ENCODE measurements around the gene ADARB2.
"Not testable (repeated sequence)": the region's sequence is repeated elsewhere in the genome, so short reads cannot be mapped to it uniquely, and the experiment has no call there.

Gene ADARB2

GRCh38 chr10:1406967-1407945 lies 330.1 kb downstream of the ADARB2 start:
- Mint-ChIP-seq H3K27me3 (no peaks in the 10 kb centered on the region), H3K4me3 (no peak overlapping the region), H3K4me1 (no peaks in the 10 kb centered on the region), H3K36me3 (no peaks in the 10 kb centered on the region), H3K9me3 (no peaks in the 10 kb centered on the region), H3K27ac (no peak overlapping the region)

GRCh38 chr10:1406132-1406966 lies 331.0 kb downstream of the ADARB2 start:
- Mint-ChIP-seq H3K9me3 (no peaks in the 10 kb centered on the region), H3K27ac (no peak overlapping the region), H3K36me3 (no peaks in the 10 kb centered on the region), H3K4me1 (no peaks in the 10 kb centered on the region), H3K4me3 (no peak overlapping the region), H3K27me3 (no peaks in the 10 kb centered on the region)

- H3K4me1 Mint-ChIP-seq, result no peaks in the 10 kb centered on the region
- H3K27me3 Mint-ChIP-seq, result no peaks in the 10 kb centered on the region
- H3K9me3 Mint-ChIP-seq, result no peaks in the 10 kb centered on the region
- no peaks in the 10 kb centered on the region for H3K36me3 Mint-ChIP-seq
- no peak overlapping the region for H3K27ac Mint-ChIP-seq
- H3K4me3 Mint-ChIP-seq, result no peak overlapping the region
These were observed 332.7 kb downstream of the ADARB2 start for GRCh38 chr10:1404323-1405260.

GRCh38 chr10:1403508-1404322 lies 333.6 kb downstream of the ADARB2 start:
- H3K27ac Mint-ChIP-seq, result no peak overlapping the region
- H3K36me3 Mint-ChIP-seq, result no peaks in the 10 kb centered on the region
- H3K4me3 Mint-ChIP-seq, result no peak overlapping the region
- H3K27me3 Mint-ChIP-seq, result no peaks in the 10 kb centered on the region
- no peaks in the 10 kb centered on the region for H3K4me1 Mint-ChIP-seq
- no peaks in the 10 kb centered on the region for H3K9me3 Mint-ChIP-seq

DNA sequence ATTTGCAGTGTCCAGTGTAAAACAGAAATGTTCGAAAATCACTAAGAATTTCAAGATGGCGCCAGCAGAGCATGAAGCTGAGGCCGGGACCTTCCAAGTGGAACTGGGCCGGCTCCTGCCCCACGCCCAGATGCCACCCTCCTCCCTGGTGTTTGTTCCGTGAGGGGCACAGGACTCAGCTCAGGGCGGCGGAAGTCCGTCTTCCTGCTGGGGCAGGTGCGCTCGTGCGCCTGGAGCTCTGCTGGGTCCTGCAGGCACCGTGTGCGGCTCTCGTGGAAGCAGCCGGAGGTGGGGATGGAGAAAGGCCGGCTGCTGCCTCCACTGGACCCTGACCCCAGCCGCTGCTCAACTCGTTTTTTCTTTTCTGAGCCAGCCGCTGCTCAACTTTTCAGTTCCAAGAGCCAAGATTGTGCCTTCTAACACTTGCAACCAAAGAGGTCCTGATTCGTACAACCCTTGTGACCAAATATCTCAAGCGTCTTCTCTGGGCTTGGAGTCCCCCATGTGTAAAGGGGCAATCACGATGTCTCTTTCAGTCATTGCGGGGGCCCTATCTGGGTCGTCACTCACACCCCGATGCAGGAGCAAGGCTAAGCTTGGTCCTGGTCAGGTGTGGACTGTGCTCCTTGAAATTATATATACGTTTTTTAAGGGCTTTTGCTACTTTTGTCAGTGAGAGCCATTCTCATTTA lies 334.4 kb downstream of the ADARB2 start:
- no peaks in the 10 kb centered on the region for H3K9me3 Mint-ChIP-seq

GRCh38 chr10:1402016-1402770 lies 335.1 kb downstream of the ADARB2 start:
- Mint-ChIP-seq H3K36me3 (no peaks in the 10 kb centered on the region), H3K9me3 (no peaks in the 10 kb centered on the region), H3K27me3 (no peaks in the 10 kb centered on the region), H3K27ac (no peak overlapping the region), H3K4me3 (no peak overlapping the region), H3K4me1 (no peaks in the 10 kb centered on the region)

More for the DNA sequence above, 334.4 kb downstream of the ADARB2 start:
- Mint-ChIP-seq H3K27me3 (no peaks in the 10 kb centered on the region), H3K27ac (no peak overlapping the region), H3K4me3 (no peak overlapping the region), H3K36me3 (no peaks in the 10 kb centered on the region), H3K4me1 (no peaks in the 10 kb centered on the region)

DNA sequence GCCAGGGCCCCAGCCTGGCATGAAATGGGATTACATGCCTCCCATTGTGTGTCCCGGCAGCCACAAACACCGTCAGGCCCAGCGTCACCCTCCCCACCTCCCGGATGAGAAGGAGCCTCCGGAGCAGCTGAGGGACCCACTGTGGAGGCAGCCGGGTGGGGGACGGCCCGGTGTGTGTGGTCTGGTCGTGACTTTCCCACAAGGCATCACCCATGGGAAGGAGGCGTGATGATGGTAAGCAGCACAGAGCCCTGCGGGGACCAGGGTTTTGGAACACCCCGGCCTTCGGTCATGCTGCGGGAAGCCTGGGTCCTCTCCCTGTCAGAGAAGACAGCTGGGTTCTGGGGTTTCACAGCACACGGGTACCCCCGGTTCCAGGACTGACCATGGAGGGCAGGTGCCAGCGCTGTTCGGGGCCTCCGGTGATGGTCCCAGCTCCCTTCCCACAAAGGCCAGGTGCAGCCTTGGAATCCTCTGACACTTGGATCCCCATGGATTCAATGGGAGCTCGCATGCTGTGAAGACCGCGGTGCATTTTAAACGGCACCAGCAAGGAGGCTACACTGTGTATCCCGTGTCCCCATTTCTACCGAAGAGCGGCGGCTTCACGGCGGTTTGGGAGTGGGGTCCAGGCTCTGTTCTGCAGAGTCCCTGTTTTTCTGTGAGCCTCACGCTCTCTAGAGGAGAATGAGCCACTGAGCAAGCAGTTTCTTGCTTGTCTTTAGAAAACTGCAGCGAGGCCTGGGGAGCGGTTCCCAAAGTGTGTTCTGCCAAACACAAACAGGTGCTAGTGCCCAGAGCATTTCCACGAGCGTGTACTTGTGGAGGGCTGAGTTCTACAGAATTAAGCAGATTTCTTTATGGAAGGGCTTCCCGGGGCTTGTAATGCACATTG lies 336.0 kb downstream of the ADARB2 start:
- Mint-ChIP-seq H3K4me1 (no peaks in the 10 kb centered on the region), H3K27me3 (no peaks in the 10 kb centered on the region), H3K9me3 (no peaks in the 10 kb centered on the region), H3K4me3 (no peak overlapping the region), H3K36me3 (no peaks in the 10 kb centered on the region), H3K27ac (no peak overlapping the region)

DNA sequence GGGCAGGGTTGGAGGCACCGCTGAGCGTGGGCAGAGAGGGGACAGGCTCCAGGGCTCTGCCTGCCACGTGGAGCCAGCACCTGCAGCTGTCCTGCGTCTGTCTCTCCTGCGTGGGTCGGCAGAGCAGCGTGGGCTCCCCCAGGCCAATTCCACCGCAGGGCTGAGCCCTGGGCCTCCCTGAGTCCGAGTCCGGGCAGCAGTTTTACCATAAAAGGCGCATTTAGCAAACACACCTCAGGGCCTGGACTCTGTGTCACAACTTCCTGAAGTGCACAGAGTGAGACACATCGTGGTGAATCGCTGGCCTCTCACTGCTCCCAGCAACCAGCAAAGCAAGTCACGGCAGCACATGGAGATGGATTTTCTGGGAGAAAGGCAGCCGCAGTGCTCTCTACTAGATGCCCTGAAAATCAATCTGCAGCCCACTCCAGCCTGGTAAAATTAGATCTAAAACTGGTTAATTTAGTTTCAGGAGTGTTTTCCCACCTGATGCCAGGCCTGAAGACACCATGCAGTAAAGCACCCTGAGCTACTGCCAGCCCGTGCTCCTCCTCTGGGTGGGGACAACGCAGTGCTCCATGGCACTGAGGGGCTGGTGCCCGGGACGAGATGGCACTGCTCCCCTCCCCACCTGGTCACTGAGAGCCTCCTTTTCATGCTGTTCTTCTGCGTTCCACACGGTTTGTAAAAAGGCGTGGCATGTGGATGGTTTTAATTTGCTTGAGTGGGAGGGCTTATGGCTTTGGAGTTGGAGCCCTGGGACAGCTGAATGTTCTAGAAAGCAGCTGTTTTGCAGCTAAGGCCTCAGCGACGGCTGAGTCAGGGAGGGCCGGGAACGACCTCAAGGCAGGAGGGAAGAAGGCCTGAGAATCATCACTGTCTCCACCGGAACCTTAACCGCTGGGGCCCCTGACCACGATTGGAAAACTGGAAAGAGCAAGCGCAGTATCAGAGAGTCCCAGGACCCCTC lies 336.9 kb downstream of the ADARB2 start:
- H3K9me3 Mint-ChIP-seq, result no peaks in the 10 kb centered on the region
- no peaks in the 10 kb centered on the region for H3K27me3 Mint-ChIP-seq
- H3K4me1 Mint-ChIP-seq, result no peaks in the 10 kb centered on the region
- H3K36me3 Mint-ChIP-seq, result no peaks in the 10 kb centered on the region
- H3K4me3 Mint-ChIP-seq, result no peak overlapping the region
- no peak overlapping the region for H3K27ac Mint-ChIP-seq

DNA sequence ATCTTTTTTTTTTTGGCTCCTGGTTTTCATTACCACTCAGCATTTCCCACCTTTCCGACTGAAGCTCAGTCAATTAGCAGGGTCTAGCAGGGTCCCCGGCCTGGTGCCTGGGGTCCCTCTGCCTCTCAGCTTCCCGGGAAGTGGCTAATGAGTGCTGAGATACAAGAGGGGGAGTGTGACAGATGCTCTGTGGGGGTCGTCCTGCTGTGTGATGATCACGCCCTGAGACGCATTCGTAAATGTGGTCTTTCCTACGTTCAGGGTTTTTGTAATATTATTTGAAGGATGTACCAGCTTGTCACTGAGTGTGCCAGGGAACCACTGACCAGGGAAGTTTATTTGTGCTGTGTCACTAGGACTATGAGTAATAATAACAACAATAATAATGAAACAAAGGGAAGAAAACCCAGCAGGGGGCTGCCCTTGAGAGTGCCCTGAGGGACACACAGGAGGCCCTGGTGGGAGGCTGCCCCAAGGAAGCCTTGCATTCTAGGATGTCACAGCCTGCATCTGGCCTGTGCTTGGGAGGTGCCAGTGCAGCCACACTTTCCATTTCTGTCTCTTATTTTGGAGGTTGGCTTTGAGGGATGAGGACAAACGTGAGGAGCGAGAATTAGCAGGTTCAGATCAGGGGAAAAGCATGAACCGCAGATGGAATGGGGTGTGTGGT lies 337.8 kb downstream of the ADARB2 start:
- H3K27ac Mint-ChIP-seq, result no peak overlapping the region
- no peaks in the 10 kb centered on the region for H3K4me1 Mint-ChIP-seq
- H3K27me3 Mint-ChIP-seq, result no peaks in the 10 kb centered on the region
- H3K4me3 Mint-ChIP-seq, result no peak overlapping the region
- H3K36me3 Mint-ChIP-seq, result no peaks in the 10 kb centered on the region
- no peaks in the 10 kb centered on the region for H3K9me3 Mint-ChIP-seq

GRCh38 chr10:1398626-1399410 lies 338.5 kb downstream of the ADARB2 start:
- H3K27me3 Mint-ChIP-seq, result no peaks in the 10 kb centered on the region
- no peaks in the 10 kb centered on the region for H3K4me1 Mint-ChIP-seq
- no peaks in the 10 kb centered on the region for H3K9me3 Mint-ChIP-seq
- no peaks in the 10 kb centered on the region for H3K36me3 Mint-ChIP-seq
- H3K27ac Mint-ChIP-seq, result no peak overlapping the region
- H3K4me3 Mint-ChIP-seq, result no peak overlapping the region

DNA sequence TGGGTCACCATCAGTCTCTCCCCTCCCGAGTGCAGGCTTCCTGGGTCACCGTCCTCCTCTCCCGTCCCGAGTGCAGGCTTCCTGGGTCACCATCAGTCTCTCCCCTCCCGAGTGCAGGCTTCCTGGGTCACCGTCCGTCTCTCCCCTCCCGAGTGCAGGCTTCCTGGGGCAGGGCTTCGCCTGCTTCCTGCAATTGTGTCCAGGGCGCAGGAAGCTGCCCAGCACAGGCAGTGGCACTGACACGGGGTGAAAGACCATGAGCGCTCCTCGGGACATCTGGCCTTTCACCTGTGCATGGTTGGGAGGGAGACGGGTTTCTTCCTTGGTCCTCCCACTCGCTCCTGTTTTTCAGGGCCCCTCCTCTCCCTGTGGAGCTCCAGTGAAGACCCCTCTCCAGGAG lies 339.2 kb downstream of the ADARB2 start:
- not testable (repeated sequence) for H3K27me3 Mint-ChIP-seq, H3K27ac Mint-ChIP-seq, H3K36me3 Mint-ChIP-seq, H3K4me3 Mint-ChIP-seq, H3K9me3 Mint-ChIP-seq, H3K4me1 Mint-ChIP-seq
